IPS-11a (cell line): Measurements from ENCODE around the gene EPB41L3.
"Not testable (repeated sequence)": the region's sequence is repeated elsewhere in the genome, so short reads cannot be mapped to it uniquely, and the experiment has no call there.

Experiments used
- H3K4me3 ChIP-seq: one replicate; pipeline ENCODE4 v1.5.1; 2013; ENCODE audit warnings: low read depth, low read length, control low read depth

Gene EPB41L3

GRCh38 chr18:5543773-5544389 is at the start of gene EPB41L3:
Gene EPB41L3, minus strand, starts transcription at chr18:5543997. Its CDS starts 54,814 bp downstream, at chr18:5489183.
- H3K4me3 ChIP-seq = peak within 1 kb of the TSS; percentile 72

DNA sequence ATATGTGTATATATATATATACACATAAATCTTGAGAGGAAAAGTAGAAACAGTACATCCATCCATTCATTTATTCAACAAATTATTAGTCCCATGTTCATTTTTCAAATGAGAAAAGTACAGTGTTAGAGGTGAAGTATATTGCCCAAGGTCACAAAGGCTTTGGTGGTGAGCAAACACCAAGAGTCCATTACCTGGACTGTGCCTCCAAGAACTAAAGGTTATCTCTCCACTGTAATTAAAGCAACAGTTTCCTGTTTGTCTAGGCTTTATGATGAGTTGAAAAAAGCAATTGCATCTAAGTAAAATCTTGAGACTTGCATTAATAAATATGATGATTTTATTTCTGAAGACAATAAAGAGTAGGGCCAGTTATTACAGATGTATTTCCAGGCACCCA is 44.7 kb upstream of the EPB41L3 start:
- H3K4me3 ChIP-seq = no peak overlapping the region

DNA sequence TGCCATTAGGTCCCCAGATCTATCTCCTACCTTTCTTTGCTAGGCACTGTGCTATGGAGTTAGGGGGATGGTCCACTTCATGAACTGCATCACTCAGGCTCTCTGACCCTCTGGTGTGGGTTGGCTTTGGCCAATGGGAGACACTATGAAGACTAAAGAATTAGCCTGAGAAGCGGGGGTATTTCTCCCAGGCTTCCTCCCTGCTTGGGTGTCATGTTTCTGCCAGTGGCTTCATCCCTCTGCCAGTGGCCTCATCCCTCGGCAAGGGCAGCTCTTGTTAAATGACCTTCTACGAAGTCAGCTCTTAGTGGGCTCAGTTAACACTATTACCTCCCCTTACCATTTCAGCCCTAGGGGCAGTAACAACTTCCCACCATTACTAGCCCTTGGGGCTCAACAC is 41.9 kb upstream of the EPB41L3 start:
- no peak overlapping the region for H3K4me3 ChIP-seq

DNA sequence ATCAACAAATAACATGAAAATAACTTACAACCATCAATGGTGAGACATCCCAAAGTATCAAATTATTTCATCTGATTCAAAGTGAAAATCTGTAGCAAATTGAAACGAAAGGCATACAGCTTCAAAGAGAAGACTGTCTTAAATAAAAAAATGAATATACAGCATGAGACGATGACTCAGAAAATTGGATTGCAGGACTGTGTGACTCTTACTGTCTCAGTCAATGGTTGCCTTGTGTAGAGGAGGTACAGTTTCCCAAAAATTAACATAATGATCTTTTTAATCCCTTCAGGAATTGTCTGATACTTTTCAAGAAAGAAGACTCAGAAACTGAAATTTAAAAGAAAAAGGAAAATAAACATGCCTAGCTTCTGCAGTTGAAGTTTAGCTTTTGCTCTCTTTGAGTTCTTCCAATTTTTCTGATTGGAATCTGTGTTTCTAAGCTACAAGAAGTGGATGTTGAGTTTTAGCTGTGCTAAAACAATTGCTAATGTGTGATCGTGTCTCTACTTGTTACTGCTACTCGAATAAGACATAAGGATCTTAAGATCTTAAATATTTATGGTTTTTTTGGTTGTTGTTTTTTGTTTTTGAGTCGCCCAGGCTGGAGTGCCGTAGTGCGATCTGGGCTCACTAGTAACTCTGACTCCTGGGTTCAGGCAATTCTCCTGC is 41.1 kb upstream of the EPB41L3 start:
- H3K4me3 ChIP-seq = no peak overlapping the region

- no peak overlapping the region for H3K4me3 ChIP-seq
These were observed 39.3 kb upstream of the EPB41L3 start for GRCh38 chr18:5582849-5583681.

GRCh38 chr18:5582076-5582475 is 38.3 kb upstream of the EPB41L3 start:
- H3K4me3 ChIP-seq = no peak overlapping the region

DNA sequence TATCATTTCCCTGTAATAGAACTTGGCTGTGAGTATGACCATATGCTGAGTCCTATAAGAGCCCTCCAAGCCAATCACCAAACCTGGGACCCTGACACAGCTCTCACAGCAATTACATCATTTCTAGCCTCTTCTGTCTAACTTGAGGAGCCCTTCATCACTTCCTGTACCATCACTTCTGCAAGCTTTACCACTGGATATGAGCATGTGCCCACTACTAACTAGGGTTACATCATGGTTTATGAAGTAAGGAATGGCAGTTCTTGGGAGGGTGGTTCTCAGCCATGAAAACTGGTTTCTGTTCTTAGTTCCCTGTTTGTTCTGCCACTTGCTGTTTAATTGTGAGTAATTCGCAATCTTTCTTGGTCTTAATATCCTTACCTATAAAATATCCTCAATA is 31.0 kb upstream of the EPB41L3 start:
- no peak overlapping the region for H3K4me3 ChIP-seq

GRCh38 chr18:5571666-5572065 is 27.9 kb upstream of the EPB41L3 start:
- H3K4me3 ChIP-seq = no peak overlapping the region

- H3K4me3 ChIP-seq = not testable (repeated sequence)
These were observed 26.8 kb upstream of the EPB41L3 start for GRCh38 chr18:5570613-5571012.

DNA sequence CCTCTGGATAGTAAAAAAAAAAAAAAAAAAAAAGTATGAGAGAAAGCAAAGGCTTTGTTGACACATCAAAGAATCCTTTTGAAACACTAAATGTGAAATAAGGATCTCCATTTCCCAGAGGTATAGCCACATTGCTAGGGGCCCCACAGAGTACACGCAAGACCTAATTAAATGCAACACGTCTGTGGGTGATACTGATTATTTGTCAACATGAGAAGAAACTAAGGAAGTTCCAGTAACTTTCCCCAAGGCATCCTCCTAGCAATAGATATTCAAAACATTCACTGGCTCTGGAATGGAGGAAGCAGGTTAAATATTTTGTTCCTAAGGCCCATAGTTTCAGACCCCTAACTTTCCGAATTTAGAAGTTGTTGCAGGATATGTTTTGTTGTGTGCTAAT is 24.6 kb upstream of the EPB41L3 start:
- H3K4me3 ChIP-seq = no peak overlapping the region

GRCh38 chr18:5558851-5559250 is 15.1 kb upstream of the EPB41L3 start:
- H3K4me3 ChIP-seq = no peak overlapping the region

- H3K4me3 ChIP-seq = no peak overlapping the region
These were observed 12.6 kb upstream of the EPB41L3 start for GRCh38 chr18:5556310-5556974.

GRCh38 chr18:5554629-5555028 is 10.8 kb upstream of the EPB41L3 start:
- H3K4me3 ChIP-seq = no peak overlapping the region

- no peak overlapping the region for H3K4me3 ChIP-seq
These were observed 2.9 kb upstream of the EPB41L3 start for GRCh38 chr18:5546660-5547059.

- peak overlapping the region; percentile 72 for H3K4me3 ChIP-seq
These were observed 639 bp downstream of the EPB41L3 start for GRCh38 chr18:5543036-5543680.

GRCh38 chr18:5542515-5543035 is 1.2 kb downstream of the EPB41L3 start:
- H3K4me3 ChIP-seq = peak overlapping the region; percentile 72

DNA sequence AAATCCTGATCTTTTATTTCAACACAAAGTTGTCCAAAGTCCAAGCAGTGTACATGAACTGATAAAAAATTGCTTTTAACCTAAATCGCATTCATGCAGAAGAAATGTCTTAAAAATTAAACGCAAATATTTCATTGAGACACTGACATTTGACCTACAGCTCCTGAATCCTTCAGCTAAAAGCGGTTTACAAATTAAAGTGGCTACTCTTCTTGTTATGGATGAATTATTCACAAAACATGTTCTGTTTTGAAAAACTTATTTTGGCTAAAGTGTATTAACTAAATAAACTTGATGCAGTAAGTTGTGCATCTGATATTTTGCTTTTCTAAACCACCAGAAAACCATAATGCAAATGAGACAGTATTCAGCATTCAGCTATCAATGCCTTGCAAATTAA is 2.2 kb downstream of the EPB41L3 start:
- H3K4me3 ChIP-seq = no peak overlapping the region

DNA sequence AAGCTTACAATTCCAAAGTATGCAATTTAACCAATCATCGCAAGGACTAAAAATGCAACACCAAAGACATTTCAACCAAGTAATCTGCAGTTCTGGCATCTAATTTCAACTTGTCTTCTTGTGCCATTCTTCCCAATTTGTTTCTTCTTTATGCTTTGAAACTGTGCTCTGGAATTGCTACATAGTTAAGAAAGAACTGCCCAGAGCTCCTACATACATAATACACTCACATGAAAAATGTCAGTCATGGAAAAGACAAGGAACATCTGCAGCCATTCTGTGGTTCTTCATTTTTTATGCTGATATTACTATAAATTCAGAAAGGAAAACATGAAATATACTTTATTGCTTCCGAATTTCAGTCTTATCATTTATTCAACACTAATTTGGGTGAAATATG is 4.4 kb downstream of the EPB41L3 start:
- H3K4me3 ChIP-seq = no peak overlapping the region

DNA sequence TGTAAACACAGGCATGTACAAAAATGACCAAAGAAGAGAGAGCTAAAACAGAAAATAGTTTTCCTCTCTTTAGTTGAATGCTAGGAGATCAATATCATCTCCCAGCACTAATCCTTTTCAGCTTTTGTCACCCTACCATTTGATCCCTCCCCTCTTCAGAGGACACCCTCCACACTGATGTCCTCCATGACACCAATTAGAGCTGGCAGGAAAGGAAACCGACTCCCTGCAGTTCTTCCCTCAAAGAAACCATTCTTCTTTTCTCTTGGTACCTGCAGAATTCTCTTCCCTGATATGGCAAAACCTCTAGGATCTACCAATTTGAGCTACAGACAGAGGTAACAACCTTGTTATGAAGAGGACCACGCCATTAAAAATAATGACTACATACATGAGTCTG is 5.3 kb downstream of the EPB41L3 start:
- H3K4me3 ChIP-seq = no peak overlapping the region

DNA sequence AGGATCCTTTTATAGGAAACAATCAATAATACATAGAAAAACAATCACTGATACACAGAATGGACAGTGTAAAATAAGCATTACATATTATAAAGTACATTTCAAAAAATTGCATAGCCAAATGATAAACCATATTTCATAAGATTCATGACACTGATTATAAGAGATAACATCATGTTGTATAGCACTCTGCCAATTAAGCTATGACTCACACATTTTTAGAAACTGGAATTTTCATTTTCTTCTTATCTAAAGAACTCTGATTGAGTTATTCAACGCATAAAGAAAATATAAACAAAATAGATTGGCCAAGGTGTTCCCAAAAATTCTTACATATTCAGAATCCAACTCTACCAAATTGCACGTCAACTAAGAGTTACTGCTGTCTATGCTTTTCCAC is 5.9 kb downstream of the EPB41L3 start:
- no peak overlapping the region for H3K4me3 ChIP-seq

DNA sequence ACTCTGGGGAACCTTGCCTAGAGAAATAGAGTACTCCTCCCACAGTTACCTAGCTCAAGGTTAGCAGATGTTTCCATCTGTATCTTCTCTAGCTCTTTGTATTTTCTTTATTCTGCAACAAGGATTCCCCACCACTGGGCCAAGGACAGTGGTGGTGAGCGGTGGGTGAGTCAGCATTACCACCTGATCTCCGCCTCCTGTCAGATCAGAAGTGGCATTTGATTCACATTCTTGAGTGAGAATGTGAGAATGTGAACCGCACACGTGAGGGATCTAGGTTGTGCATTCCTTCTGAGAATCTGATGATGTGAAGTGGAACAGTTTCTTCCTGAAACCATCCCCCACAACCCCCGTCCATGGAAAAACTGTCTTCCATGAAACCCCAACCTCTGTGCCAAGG is 9.0 kb downstream of the EPB41L3 start:
- H3K4me3 ChIP-seq = no peak overlapping the region
